ENCODE results near the gene PATJ.

PATJ gene

GRCh38 chr1:61992257-61992656 lies 250.0 kb downstream of the PATJ start:
- DNase-seq (ENCODE audit: low read depth in 2 of 2), result no peak

GRCh38 chr1:61993331-61993961 lies 251.2 kb downstream of the PATJ start:
- no peak for DNase-seq (ENCODE audit: low read depth in 2 of 2)

GRCh38 chr1:61995641-61996040 lies 253.4 kb downstream of the PATJ start:
- DNase-seq (ENCODE audit: low read depth in 2 of 2), result no peak

GRCh38 chr1:61997123-61997522 lies 254.8 kb downstream of the PATJ start:
- no peak for DNase-seq (ENCODE audit: low read depth in 2 of 2)

- no peak for DNase-seq (ENCODE audit: low read depth in 2 of 2)
Measured at GRCh38 chr1:62003777-62004176, 261.5 kb downstream of the PATJ start.

GRCh38 chr1:62006690-62007089 lies 264.4 kb downstream of the PATJ start:
- no peak for DNase-seq (ENCODE audit: low read depth in 2 of 2)

GRCh38 chr1:62011006-62011405 lies 268.7 kb downstream of the PATJ start:
- no peak for DNase-seq (ENCODE audit: low read depth in 2 of 2)

GRCh38 chr1:62012095-62012494 lies 269.8 kb downstream of the PATJ start:
- no peak for DNase-seq (ENCODE audit: low read depth in 2 of 2)

GRCh38 chr1:62012836-62013235 lies 270.6 kb downstream of the PATJ start:
- no peak for DNase-seq (ENCODE audit: low read depth in 2 of 2)

GRCh38 chr1:62013264-62013663 lies 271.0 kb downstream of the PATJ start:
- DNase-seq (ENCODE audit: low read depth in 2 of 2), result no peak

- DNase-seq (ENCODE audit: low read depth in 2 of 2), result no peak
Measured at GRCh38 chr1:62022382-62022983, 280.2 kb downstream of the PATJ start.

- no peak for DNase-seq (ENCODE audit: low read depth in 2 of 2)
Measured at GRCh38 chr1:62024690-62025089, 282.4 kb downstream of the PATJ start.

- DNase-seq (ENCODE audit: low read depth in 2 of 2), result no peak
Measured at GRCh38 chr1:62025154-62025553, 282.9 kb downstream of the PATJ start.

- no peak for DNase-seq (ENCODE audit: low read depth in 2 of 2)
Measured at GRCh38 chr1:62025892-62026291, 283.6 kb downstream of the PATJ start.

- no peak for DNase-seq (ENCODE audit: low read depth in 2 of 2)
Measured at GRCh38 chr1:62029704-62030103, 287.4 kb downstream of the PATJ start.

GRCh38 chr1:62034790-62035189 lies 292.5 kb downstream of the PATJ start:
- no peak for DNase-seq (ENCODE audit: low read depth in 2 of 2)

GRCh38 chr1:62037274-62037673 lies 295.0 kb downstream of the PATJ start:
- no peak for DNase-seq (ENCODE audit: low read depth in 2 of 2)

GRCh38 chr1:62038594-62039284 lies 296.5 kb downstream of the PATJ start:
- no peak for DNase-seq (ENCODE audit: low read depth in 2 of 2)

- no peak for DNase-seq (ENCODE audit: low read depth in 2 of 2)
Measured at GRCh38 chr1:62040450-62040849, 298.2 kb downstream of the PATJ start.

GRCh38 chr1:62040973-62041372 lies 298.7 kb downstream of the PATJ start:
- no peak for DNase-seq (ENCODE audit: low read depth in 2 of 2)

GRCh38 chr1:62043154-62043553 lies 300.9 kb downstream of the PATJ start:
- no peak for DNase-seq (ENCODE audit: low read depth in 2 of 2)

GRCh38 chr1:62045574-62045973 lies 303.3 kb downstream of the PATJ start:
- no peak for DNase-seq (ENCODE audit: low read depth in 2 of 2)

GRCh38 chr1:62046927-62047326 lies 304.6 kb downstream of the PATJ start:
- DNase-seq (ENCODE audit: low read depth in 2 of 2), result no peak

All from stimulated activated CD8-positive, alpha-beta memory T cell treated with anti-CD3 and anti-CD28 coated beads, Interleukin-2, amount 100 ng/mL, for 1 hour (primary cell).